GM12878 (cell line): Measurements from ENCODE around the gene NAT10. TPM values are rescaled to one million over a fixed set of nuclear protein-coding genes. Genes with fewer than 3 reads are reported as not detected.

ENCODE experiments used
- CBFB ChIP-seq: IDR thresholded peaks from 2 replicates; pipeline ENCODE4 v1.6.1; 2016; ENCODE audit warnings: antibody characterized with exemption, low read depth
- CBX5 ChIP-seq: sonication (generic); IDR thresholded peaks from 2 replicates; pipeline ENCODE4 v1.6.1; 2016; ENCODE audit warnings: low read depth, moderate library complexity, mild to moderate bottlenecking, inconsistent platforms
- EGR1 ChIP-seq, 2 experiments: IDR thresholded peaks; 1 replicate in 1 of 2; 2 replicates in 1 of 2; pipeline ENCODE4 v1.6.1; 2011 to 2012; ENCODE audit warnings: low read depth in 2 of 2, low read length in 2 of 2, borderline replicate concordance in 1 of 2, mild to moderate bottlenecking in 1 of 2, moderate library complexity in 1 of 2
- HCFC1 ChIP-seq: fragments of 150-350 bp; IDR thresholded peaks from 2 replicates; pipeline ENCODE4 v1.6.1; 2014; ENCODE audit warnings: low read length
- HDAC2 ChIP-seq: fragments of 200-600 bp; sonication (generic); IDR thresholded peaks from 2 replicates; pipeline ENCODE4 v1.6.1; 2017
- IRF4 ChIP-seq: IDR thresholded peaks from 2 replicates; pipeline ENCODE4 v1.6.1; 2011; ENCODE audit warnings: low read depth, low read length
- LARP7 ChIP-seq: fragments of 450-650 bp; IDR thresholded peaks from 2 replicates; pipeline ENCODE4 v1.6.1; 2017; ENCODE audit warnings: mild to moderate bottlenecking
- NBN ChIP-seq: fragments of 450-650 bp; IDR thresholded peaks from 2 replicates; pipeline ENCODE4 v1.6.1; 2016
- NRF1 ChIP-seq: conservative IDR thresholded peaks from 2 replicates; pipeline ENCODE4 v1.6.1; 2011; ENCODE audit warnings: mild to moderate bottlenecking, low read depth, low read length, improper control_type of control experiment
- PAX5 ChIP-seq: IDR thresholded peaks from 2 replicates; pipeline ENCODE4 v1.6.1; 2011; ENCODE audit warnings: low read depth, low read length, borderline replicate concordance
- SMC3 ChIP-seq: IDR thresholded peaks from 2 replicates; pipeline ENCODE4 v1.6.1; 2011; ENCODE audit warnings: low read length, improper control_type of control experiment, borderline replicate concordance
- SREBF1 ChIP-seq: IDR thresholded peaks from 2 replicates; pipeline ENCODE4 v1.6.1; 2012; ENCODE audit warnings: mild to moderate bottlenecking, low read length
- STAT1 ChIP-seq: fragments of 450-650 bp; conservative IDR thresholded peaks from 2 replicates; pipeline ENCODE4 v1.6.1; 2014; ENCODE audit warnings: antibody characterized with exemption, mild to moderate bottlenecking
- SUPT20H ChIP-seq: IDR thresholded peaks from 2 replicates; pipeline ENCODE4 v1.6.1; 2011; ENCODE audit warnings: low read depth, mild to moderate bottlenecking, low read length, moderate library complexity, borderline replicate concordance; ENCODE audit not compliant: control insufficient read depth
- TAF1 ChIP-seq: IDR thresholded peaks from 2 replicates; pipeline ENCODE4 v1.6.1; 2011; ENCODE audit warnings: mild to moderate bottlenecking, low read depth, low read length, borderline replicate concordance
- polyA plus RNA-seq, 11 experiments: library from polyadenylated mRNA; depleted of rRNA in 4 of 11; unstranded in 6 of 11; stranded (reverse) in 5 of 11; fragments of >200 nt; fragmentation: Nextera tagmentation in 4 of 11; fragmentation: Illumina TruSeq in 1 of 11; extraction: Ambion mirVana in 4 of 11; extraction: Trizol in 1 of 11; gene quantifications; 1 replicate in 1 of 11; 2 replicates in 10 of 11; pipeline versions ENCODE4 v1.2.1 to v1.2.3, GENCODE V29; 2011 to 2016; ENCODE audit warnings: inconsistent platforms in 2 of 11, missing spikeins in 2 of 11, low read depth in 1 of 11
- total RNA-seq, 4 experiments: library from RNA; depleted of rRNA in 3 of 4; stranded (reverse); fragments of >200 nt in 3 of 4; fragmentation: Illumina TruSeq in 1 of 4; extraction: Trizol in 1 of 4; gene quantifications; 2 replicates each; pipeline versions ENCODE4 v1.2.1 to v1.2.3, GENCODE V29; 2013 to 2021
- TF ChIP-seq, protein P1 (sequence below): fragments of 450-650 bp; IDR thresholded peaks from 2 replicates; pipeline ENCODE4 v1.6.1; 2016; ENCODE audit warnings: mild to moderate bottlenecking
- TF ChIP-seq, protein P2 (sequence below): fragments of 450-650 bp; IDR thresholded peaks from 2 replicates; pipeline ENCODE4 v1.6.1; 2017; ENCODE audit warnings: antibody characterized with exemption, mild to moderate bottlenecking, moderate library complexity
- TF ChIP-seq, protein P3 (sequence below): fragments of 450-650 bp; formaldehyde crosslinking; IDR thresholded peaks from 2 replicates; pipeline ENCODE4 v1.4.0; 2022; ENCODE audit warnings: mild to moderate bottlenecking, moderate library complexity
- TF ChIP-seq, protein P4 (sequence below): fragments of 450-650 bp; formaldehyde crosslinking; IDR thresholded peaks from 2 replicates; pipeline ENCODE4 v1.5.0; 2022; ENCODE audit warnings: mild to moderate bottlenecking, missing genetic modification characterization

Gene NAT10
- total and polyA plus RNA-seq, 10 of the 15 experiments (the other 5 are each of a cell fraction or from before 2014, with no cell fraction given), result 45.1 to 95.5 (median 72.8) TPM

DNA sequence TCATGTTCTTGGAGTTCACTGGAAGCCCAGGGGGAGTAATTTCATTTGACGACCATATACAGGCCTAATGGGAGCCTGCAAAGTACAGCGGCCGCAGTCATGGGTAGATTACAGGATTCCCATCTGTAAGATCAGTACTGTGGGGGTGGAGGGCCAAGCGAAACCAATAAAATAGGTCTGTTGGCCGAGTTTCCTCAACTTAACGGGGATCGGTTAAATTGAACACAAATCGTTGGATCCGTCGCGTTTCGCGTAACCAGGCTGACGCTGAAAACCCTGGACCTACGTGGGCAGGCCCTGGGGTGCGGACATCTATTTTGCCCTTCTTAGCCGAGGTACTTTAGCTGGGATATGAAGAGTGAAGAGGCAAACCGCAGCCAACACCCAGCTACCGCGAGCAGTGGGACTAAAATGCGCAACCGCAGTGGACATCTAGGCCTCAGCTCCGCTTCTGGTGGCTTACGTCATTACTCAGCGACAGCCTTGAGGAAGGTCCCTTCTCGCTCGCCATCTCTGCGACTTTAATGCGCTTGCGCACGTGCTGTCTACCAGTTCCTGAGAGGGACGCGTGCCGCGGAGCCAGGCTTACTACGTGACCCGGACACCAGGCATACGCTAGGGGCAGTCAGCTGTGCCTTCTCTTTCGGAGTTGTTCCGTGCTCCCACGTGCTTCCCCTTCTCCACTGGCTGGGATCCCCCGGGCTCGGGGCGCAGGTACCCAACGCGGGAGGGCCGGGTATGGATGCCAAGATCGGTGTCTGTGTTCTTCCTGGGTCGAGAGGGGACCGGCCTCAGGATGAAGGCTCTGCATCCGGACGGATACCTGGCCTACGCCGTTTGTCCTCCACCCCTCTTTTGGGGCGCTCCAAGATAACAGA is at the start of gene NAT10 (continued):
- TF ChIP-seq, protein P1, sequence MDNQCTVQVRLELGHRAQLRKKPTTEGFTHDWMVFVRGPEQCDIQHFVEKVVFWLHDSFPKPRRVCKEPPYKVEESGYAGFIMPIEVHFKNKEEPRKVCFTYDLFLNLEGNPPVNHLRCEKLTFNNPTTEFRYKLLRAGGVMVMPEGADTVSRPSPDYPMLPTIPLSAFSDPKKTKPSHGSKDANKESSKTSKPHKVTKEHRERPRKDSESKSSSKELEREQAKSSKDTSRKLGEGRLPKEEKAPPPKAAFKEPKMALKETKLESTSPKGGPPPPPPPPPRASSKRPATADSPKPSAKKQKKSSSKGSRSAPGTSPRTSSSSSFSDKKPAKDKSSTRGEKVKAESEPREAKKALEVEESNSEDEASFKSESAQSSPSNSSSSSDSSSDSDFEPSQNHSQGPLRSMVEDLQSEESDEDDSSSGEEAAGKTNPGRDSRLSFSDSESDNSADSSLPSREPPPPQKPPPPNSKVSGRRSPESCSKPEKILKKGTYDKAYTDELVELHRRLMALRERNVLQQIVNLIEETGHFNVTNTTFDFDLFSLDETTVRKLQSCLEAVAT, result peak; percentile 94
- TF ChIP-seq SREBF1 (peak; percentile 25; the same call in 1 of the 2 replicates), HCFC1 (peak; percentile 90), PAX5 (peak; percentile 68; the same call in 1 of the 2 replicates), EGR1 (IDR thresholded peaks at IDR 0.05; ENCODE audit: borderline replicate concordance in 1 of 2, low read depth in 2 of 2, low read length in 2 of 2) (peak; percentile 19 to 82), CBFB (peak; percentile 98), IRF4 (peak; percentile 72), STAT1 (no peak), NBN (peak; percentile 98), TAF1 (peak; percentile 87), LARP7 (peak; percentile 75), HDAC2 (no peak), NRF1 (peak; percentile 84), CBX5 (peak; percentile 42), SUPT20H (no peak), SMC3 (0 out of 2 replicates have a peak, but pooled peaks have one; percentile 22)
- TF ChIP-seq, protein P2, sequence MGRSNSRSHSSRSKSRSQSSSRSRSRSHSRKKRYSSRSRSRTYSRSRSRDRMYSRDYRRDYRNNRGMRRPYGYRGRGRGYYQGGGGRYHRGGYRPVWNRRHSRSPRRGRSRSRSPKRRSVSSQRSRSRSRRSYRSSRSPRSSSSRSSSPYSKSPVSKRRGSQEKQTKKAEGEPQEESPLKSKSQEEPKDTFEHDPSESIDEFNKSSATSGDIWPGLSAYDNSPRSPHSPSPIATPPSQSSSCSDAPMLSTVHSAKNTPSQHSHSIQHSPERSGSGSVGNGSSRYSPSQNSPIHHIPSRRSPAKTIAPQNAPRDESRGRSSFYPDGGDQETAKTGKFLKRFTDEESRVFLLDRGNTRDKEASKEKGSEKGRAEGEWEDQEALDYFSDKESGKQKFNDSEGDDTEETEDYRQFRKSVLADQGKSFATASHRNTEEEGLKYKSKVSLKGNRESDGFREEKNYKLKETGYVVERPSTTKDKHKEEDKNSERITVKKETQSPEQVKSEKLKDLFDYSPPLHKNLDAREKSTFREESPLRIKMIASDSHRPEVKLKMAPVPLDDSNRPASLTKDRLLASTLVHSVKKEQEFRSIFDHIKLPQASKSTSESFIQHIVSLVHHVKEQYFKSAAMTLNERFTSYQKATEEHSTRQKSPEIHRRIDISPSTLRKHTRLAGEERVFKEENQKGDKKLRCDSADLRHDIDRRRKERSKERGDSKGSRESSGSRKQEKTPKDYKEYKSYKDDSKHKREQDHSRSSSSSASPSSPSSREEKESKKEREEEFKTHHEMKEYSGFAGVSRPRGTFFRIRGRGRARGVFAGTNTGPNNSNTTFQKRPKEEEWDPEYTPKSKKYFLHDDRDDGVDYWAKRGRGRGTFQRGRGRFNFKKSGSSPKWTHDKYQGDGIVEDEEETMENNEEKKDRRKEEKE, result no peak
- TF ChIP-seq, protein P3, sequence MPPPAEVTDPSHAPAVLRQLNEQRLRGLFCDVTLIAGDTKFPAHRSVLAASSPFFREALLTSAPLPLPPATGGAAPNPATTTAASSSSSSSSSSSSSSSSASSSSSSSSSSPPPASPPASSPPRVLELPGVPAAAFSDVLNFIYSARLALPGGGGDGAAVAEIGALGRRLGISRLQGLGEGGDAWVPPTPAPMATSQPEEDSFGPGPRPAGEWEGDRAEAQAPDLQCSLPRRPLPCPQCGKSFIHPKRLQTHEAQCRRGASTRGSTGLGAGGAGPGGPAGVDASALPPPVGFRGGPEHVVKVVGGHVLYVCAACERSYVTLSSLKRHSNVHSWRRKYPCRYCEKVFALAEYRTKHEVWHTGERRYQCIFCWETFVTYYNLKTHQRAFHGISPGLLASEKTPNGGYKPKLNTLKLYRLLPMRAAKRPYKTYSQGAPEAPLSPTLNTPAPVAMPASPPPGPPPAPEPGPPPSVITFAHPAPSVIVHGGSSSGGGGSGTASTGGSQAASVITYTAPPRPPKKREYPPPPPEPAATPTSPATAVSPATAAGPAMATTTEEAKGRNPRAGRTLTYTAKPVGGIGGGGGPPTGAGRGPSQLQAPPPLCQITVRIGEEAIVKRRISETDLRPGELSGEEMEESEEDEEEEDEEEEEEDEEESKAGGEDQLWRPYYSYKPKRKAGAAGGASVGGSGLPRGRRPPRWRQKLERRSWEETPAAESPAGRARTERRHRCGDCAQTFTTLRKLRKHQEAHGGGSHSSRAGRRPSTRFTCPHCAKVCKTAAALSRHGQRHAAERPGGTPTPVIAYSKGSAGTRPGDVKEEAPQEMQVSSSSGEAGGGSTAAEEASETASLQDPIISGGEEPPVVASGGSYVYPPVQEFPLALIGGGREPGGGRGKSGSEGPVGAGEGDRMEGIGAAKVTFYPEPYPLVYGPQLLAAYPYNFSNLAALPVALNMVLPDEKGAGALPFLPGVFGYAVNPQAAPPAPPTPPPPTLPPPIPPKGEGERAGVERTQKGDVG (CRISPR knock-in tag), result no peak
- TF ChIP-seq, protein P4, sequence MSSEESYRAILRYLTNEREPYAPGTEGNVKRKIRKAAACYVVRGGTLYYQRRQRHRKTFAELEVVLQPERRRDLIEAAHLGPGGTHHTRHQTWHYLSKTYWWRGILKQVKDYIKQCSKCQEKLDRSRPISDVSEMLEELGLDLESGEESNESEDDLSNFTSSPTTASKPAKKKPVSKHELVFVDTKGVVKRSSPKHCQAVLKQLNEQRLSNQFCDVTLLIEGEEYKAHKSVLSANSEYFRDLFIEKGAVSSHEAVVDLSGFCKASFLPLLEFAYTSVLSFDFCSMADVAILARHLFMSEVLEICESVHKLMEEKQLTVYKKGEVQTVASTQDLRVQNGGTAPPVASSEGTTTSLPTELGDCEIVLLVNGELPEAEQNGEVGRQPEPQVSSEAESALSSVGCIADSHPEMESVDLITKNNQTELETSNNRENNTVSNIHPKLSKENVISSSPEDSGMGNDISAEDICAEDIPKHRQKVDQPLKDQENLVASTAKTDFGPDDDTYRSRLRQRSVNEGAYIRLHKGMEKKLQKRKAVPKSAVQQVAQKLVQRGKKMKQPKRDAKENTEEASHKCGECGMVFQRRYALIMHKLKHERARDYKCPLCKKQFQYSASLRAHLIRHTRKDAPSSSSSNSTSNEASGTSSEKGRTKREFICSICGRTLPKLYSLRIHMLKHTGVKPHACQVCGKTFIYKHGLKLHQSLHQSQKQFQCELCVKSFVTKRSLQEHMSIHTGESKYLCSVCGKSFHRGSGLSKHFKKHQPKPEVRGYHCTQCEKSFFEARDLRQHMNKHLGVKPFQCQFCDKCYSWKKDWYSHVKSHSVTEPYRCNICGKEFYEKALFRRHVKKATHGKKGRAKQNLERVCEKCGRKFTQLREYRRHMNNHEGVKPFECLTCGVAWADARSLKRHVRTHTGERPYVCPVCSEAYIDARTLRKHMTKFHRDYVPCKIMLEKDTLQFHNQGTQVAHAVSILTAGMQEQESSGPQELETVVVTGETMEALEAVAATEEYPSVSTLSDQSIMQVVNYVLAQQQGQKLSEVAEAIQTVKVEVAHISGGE (CRISPR knock-in tag), result no peak
